Ascending aorta (tissue), 2 donors: ENCODE data around the gene NCBP2L. TPM values are rescaled to one million over a fixed set of nuclear protein-coding genes. Genes with fewer than 3 reads are reported as not detected.
"Not testable (repeated sequence)": the region's sequence is repeated elsewhere in the genome, so short reads cannot be mapped to it uniquely, and the experiment has no call there.

Experiments used
- DNase-seq, 2 donors: peaks; one replicate each; pipeline ENCODE4 v3.0.0-alpha.2; 2019; ENCODE audit warnings: low spot score in 2 of 2
- H3K27ac ChIP-seq, 2 donors: fragments of 200-600 bp; sonication (generic); one replicate each; pipeline ENCODE4 v1.5.1; 2016 to 2017; ENCODE audit warnings: mild to moderate bottlenecking in 1 of 2
- H3K27me3 ChIP-seq: fragments of 200-600 bp; sonication (generic); one replicate; pipeline ENCODE4 v1.5.1; 2017
- H3K36me3 ChIP-seq, 2 donors: fragments of 200-600 bp; sonication (generic); one replicate each; pipeline ENCODE4 v1.5.1; 2016
- H3K4me1 ChIP-seq, 2 donors: fragments of 200-600 bp; sonication (generic); one replicate each; pipeline ENCODE4 v1.5.1; 2016 to 2017; ENCODE audit warnings: mild to moderate bottlenecking in 1 of 2
- H3K4me3 ChIP-seq, 2 donors: fragments of 200-600 bp; sonication (generic); one replicate each; pipeline ENCODE4 v1.5.1; 2016 to 2017; ENCODE audit warnings: mild to moderate bottlenecking in 1 of 2
- H3K9me3 ChIP-seq, 2 donors: fragments of 200-600 bp; sonication (generic); one replicate each; pipeline ENCODE4 v1.5.1; 2016
- intact Hi-C: fragments of 100-400 bp; cut with DNase I; formaldehyde crosslinking; loops from one replicate; pipeline ENCODE4 v1.15.1; 2023
- total RNA-seq: library from RNA; depleted of rRNA; stranded (reverse); fragments of >200 nt; gene quantifications from one replicate; pipeline ENCODE4 v1.1.0, GENCODE V29; 2016
- TF ChIP-seq, protein P1 (sequence below), 3 experiments: fragments of 200-600 bp in 2 of 3; fragments of 450-650 bp in 1 of 3; sonication (generic) in 2 of 3; IDR thresholded peaks; one replicate each; pipeline ENCODE4 v1.5.1; 2016 to 2019; ENCODE audit warnings: antibody characterized with exemption in 3 of 3, mild to moderate bottlenecking in 1 of 3, moderate library complexity in 1 of 3

NCBP2L gene
- total RNA-seq, 1 donor from 2014 or later = not detected

DNA sequence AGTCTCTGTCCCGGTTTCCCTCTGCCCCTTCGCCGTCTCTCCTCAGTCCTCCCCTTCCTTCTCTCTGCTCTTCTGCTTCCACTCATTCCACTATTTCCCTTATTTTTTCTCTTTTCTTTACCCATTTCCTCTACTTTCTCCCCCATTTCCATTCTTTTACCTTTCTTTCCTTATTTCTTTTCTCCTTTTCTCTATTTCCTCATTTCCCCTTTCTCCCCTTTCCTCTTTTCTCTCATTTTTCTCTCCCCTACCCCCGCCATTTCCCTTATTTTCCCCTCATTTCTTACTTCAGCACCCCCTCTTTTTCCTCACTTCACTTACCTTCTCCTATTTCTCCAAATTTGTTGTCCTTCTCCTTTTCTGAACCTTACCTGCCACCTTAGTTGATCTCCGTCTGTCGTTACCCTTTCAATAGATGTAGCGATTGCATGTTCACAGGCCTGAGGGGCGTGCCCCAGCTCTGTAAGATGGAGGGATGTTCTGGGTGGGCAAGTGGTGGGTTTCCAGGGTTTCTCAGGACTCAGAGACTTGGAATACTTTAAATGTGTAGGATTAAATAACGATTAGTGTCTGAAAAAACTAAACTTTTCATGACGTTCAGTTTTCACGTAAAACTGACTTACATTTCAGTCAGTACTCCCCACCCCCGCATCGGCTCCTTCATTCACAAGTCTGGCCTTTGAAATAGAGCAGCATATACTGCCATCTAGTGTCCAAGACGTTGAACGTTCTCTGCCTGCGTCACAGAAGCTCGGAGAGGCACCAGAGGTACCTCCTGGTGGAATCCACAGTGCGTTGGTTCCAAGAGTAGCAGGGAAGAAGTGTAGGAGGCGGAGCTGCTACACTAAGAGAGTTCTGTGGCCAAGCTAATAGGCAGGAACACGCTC is 641 bp upstream of the NCBP2L start:
- peak overlapping the region; percentile 44 to 81 for H3K4me3 ChIP-seq
- H3K4me1 ChIP-seq = no peaks in the 10 kb centered on the region
- H3K36me3 ChIP-seq = no peaks in the 10 kb centered on the region
- peak overlapping the region; percentile 82 to 88 for H3K27ac ChIP-seq
- peak; percentile 38 to 95 for DNase-seq
- no peaks in the 10 kb centered on the region for H3K9me3 ChIP-seq
- intact Hi-C loops = loop anchor here (1.0 to 5.0 kb wide), 5 partner anchors 44 to 118 kb away; partner anchors contain the start of gene MID2
- TF ChIP-seq, protein P1, sequence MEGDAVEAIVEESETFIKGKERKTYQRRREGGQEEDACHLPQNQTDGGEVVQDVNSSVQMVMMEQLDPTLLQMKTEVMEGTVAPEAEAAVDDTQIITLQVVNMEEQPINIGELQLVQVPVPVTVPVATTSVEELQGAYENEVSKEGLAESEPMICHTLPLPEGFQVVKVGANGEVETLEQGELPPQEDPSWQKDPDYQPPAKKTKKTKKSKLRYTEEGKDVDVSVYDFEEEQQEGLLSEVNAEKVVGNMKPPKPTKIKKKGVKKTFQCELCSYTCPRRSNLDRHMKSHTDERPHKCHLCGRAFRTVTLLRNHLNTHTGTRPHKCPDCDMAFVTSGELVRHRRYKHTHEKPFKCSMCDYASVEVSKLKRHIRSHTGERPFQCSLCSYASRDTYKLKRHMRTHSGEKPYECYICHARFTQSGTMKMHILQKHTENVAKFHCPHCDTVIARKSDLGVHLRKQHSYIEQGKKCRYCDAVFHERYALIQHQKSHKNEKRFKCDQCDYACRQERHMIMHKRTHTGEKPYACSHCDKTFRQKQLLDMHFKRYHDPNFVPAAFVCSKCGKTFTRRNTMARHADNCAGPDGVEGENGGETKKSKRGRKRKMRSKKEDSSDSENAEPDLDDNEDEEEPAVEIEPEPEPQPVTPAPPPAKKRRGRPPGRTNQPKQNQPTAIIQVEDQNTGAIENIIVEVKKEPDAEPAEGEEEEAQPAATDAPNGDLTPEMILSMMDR (IDR thresholded peaks at IDR 0.05) = peak; percentile 75 to 78 (median 76)
- no peaks in the 10 kb centered on the region for H3K27me3 ChIP-seq

DNA sequence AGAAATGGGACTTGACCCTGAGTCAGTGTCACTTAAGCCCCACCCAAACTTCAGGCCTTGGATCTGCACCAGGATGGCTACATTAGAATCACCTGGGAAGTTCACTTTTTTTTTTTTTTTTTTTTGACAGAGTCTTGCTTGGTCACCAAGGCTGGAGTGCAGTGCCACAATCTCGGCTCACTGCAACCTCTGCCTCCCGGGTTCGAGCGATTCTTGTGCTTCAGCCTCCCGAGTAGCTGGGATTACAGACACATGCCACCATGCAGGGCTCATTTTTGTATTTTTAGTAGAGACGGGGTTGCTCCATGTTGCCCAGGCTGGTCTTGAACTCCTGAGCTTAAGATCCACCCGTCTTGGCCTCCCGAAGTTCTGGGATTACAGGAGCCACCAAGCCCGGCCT is 3.0 kb downstream of the NCBP2L start:
- no peak for DNase-seq
- intact Hi-C loops = no loop called here
- Histone ChIP-seq H3K4me3 (no peak overlapping the region), H3K36me3 (no peaks in the 10 kb centered on the region), H3K27me3 (no peaks in the 10 kb centered on the region), H3K4me1 (no peaks in the 10 kb centered on the region), H3K27ac (no peak overlapping the region), H3K9me3 (no peaks in the 10 kb centered on the region)
- TF ChIP-seq, protein P1 (IDR thresholded peaks at IDR 0.05) = no peak

DNA sequence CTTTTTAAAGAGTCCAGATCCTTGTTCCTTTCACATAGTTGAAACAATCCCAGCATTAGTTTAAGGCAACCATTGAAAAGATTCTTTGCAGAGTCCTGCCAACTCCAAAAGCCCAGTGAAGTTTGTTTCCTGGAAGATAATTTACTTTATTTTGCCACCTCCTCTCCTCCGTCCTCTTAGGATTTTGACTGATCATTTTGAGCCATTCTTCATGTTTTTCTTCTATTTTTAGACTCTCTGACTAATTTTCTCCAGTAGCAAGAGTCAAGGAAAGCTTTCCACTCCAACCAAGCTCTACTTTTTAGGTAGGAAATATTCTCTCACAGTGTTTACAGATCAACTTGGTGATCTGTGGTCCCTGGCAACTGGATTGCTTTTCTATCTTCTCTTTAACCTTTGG is 10.3 kb downstream of the NCBP2L start:
- Histone ChIP-seq H3K27me3 (no peaks in the 10 kb centered on the region), H3K9me3 (no peaks in the 10 kb centered on the region), H3K27ac (peak overlapping the region; percentile 50 to 52), H3K36me3 (no peaks in the 10 kb centered on the region), H3K4me1 (peaks cover 0 to 10% of the 10 kb centered on the region in 2 donors), H3K4me3 (no peak overlapping the region)
- no peak for DNase-seq
- intact Hi-C loops = no loop called here
- TF ChIP-seq, protein P1 (IDR thresholded peaks at IDR 0.05) = no peak

DNA sequence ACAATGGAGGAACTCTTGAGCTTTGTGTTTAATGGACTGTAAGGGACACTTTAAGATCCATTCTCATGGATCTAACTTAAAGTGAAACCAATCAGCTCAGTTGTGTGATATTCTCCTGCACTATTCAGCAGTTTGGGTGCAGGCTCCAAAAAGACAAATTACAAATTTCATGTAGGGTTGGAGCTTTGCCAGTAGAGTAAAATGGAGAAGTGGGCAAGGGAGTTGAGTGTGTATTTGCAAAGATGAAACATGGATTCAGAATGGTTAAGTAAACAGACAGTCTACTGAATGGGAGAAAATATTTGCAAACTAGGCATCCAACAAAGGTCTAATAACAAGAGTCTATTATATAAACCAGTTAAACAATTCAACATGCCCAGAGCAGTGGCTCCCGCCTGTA is 26.9 kb downstream of the NCBP2L start:
- Histone ChIP-seq H3K4me1 (no peaks in the 10 kb centered on the region), H3K9me3 (peaks cover 5 to 22% of the 10 kb centered on the region in 2 donors), H3K36me3 (no peaks in the 10 kb centered on the region), H3K27me3 (no peaks in the 10 kb centered on the region), H3K4me3 (no peak overlapping the region), H3K27ac (no peak overlapping the region)
- DNase-seq = no peak
- TF ChIP-seq, protein P1 (IDR thresholded peaks at IDR 0.05) = no peak
- intact Hi-C loops = no loop called here

DNA sequence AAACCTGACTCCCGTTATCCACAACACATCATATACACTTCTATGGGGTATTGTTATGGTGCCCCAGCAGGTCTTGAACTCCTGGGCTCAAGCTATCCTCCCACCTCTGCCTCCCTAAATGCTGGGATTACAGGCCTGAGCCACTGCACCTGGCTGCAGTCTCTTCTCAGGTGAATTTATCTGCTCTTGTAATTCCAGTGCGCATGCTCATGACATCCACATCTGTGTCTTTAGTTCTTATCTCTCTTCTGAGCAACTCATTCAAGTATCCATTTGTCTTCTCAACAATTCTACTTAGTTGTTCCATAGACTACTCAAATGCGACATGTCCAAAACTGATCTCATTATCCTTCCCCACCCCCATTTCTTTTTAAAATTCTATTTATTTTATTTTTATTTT is 27.6 kb downstream of the NCBP2L start:
- Histone ChIP-seq H3K4me1 (no peaks in the 10 kb centered on the region), H3K27me3 (no peaks in the 10 kb centered on the region), H3K9me3 (peaks cover 5 to 22% of the 10 kb centered on the region in 2 donors), H3K36me3 (no peaks in the 10 kb centered on the region), H3K27ac (no peak overlapping the region), H3K4me3 (no peak overlapping the region)
- no peak for DNase-seq
- intact Hi-C loops = no loop called here
- TF ChIP-seq, protein P1 (IDR thresholded peaks at IDR 0.05) = no peak

DNA sequence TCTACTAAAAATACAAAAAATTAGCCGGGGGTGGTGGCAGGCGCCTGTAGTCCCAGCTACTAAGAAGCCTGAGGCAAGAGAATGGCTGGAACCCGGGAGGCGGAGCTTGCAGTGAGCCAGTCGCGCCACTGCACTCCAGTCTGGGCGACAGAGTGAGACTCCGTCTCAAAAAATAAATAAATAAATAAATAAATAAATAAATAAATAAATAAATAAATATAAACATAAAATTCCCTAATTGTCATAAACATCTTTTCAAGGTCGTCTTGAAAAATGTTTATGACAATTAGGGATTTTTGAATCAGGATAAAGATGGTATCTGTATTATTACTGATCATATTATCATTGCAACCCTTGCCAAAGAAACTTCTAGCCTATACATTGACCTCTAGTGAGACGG is 32.5 kb downstream of the NCBP2L start:
- H3K36me3 ChIP-seq, intact Hi-C loops, H3K9me3 ChIP-seq, H3K27me3 ChIP-seq, H3K4me3 ChIP-seq, H3K27ac ChIP-seq, DNase-seq, H3K4me1 ChIP-seq: not testable (repeated sequence)
